Testis (tissue), 2 donors: ENCODE data around the gene FBXO9.

Source experiments
- CTCF ChIP-seq, 3 experiments: fragments of 450-650 bp in 2 of 3; fragments of 200-600 bp in 1 of 3; sonication (generic) in 1 of 3; IDR thresholded peaks; one replicate each; pipeline ENCODE4 v1.5.1; 2016 to 2019; ENCODE audit warnings: antibody characterized with exemption in 3 of 3, mild to moderate bottlenecking in 2 of 3, moderate library complexity in 1 of 3
- POLR2A ChIP-seq: fragments of 450-650 bp; IDR thresholded peaks from one replicate; pipeline ENCODE4 v1.6.1; 2017; ENCODE audit warnings: antibody characterized with exemption, mild to moderate bottlenecking, moderate library complexity

DNA sequence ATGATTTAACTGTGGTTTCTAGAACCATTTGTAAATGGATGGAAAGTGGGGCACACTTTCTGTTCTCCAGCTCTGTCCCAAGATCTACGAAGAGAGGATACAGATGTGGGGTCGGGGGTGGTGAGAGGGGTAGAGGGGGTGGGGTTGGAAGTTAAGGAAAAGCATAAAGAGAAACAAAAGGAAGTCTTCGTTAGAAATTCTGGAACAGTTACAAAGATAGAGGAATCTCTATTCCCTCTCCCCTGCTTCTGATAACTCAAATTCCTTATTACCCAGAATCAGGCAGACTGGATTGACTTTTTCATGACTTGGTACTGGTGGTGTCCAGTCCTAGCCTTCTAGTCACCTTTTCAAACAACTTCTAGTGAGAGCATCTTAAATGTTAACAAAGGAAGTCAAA lies 78.5 kb downstream of the FBXO9 start:
- TF ChIP-seq CTCF (IDR thresholded peaks at IDR 0.05) (no peak), POLR2A (no peak)
